Caco-2 (cell line): Measurements from ENCODE around the gene THRB. TPM values are rescaled to one million over a fixed set of nuclear protein-coding genes. Genes with fewer than 3 reads are reported as not detected.

ENCODE experiments used
- BruUV-seq: library from RNA; stranded (reverse); fragments of 400-500 nt; replicated peaks from 2 replicates; lab custom pipeline; 2021; lab: Mats Ljungman, UMichigan
- CTCF ChIA-PET: fragments of 300-600 bp; sonication (Branson Sonifier 250); formaldehyde crosslinking; loops from one replicate; lab custom pipeline; 2022; ENCODE audit warnings: antibody characterized with exemption; lab: Charles Lee
- POLR2A ChIA-PET: fragments of 300-600 bp; sonication (Branson Sonifier 250); formaldehyde crosslinking; loops from one replicate; lab custom pipeline; 2022; ENCODE audit warnings: antibody characterized with exemption; lab: Charles Lee
- DNase-seq, 2 experiments: peaks; one replicate each; pipeline versions ENCODE4 v3.0.0 to v3.0.0-alpha.2; 2020 to 2022
- H3K27me3 ChIP-seq: replicated peaks from 2 replicates; pipeline ENCODE4 v1.6.0; 2011; ENCODE audit warnings: low read length; ENCODE audit not compliant: control insufficient read depth, insufficient read depth
- H3K36me3 ChIP-seq: 2 replicates; pipeline ENCODE4 v1.5.1; 2011; ENCODE audit warnings: low read length; ENCODE audit not compliant: control insufficient read depth, insufficient read depth
- H3K4me1 ChIP-seq: fragments of 250-450 bp; sonication (Bioruptor Pico); 2 replicates; pipeline ENCODE4 v1.5.1; 2020; ENCODE audit warnings: mild to moderate bottlenecking
- H3K4me3 ChIP-seq: 2 replicates; pipeline ENCODE4 v1.5.1; 2011; ENCODE audit warnings: low read depth, mild to moderate bottlenecking, control low read depth, low read length
- H3K9me3 ChIP-seq: fragments of 250-450 bp; sonication (Bioruptor Pico); 2 replicates; pipeline ENCODE4 v1.5.1; 2020; ENCODE audit warnings: mild to moderate bottlenecking, moderate library complexity
- H3K27ac Mint-ChIP-seq: one replicate; pipeline ENCODE4 v1.8.0; 2022; ENCODE audit warnings: mixed read lengths; ENCODE audit not compliant: unreplicated experiment
- H3K27me3 Mint-ChIP-seq: one replicate; pipeline ENCODE4 v1.8.0; 2022; ENCODE audit warnings: mixed read lengths; ENCODE audit not compliant: insufficient read depth, unreplicated experiment
- H3K36me3 Mint-ChIP-seq: one replicate; pipeline ENCODE4 v1.8.0; 2022; ENCODE audit warnings: mild to moderate bottlenecking, mixed read lengths; ENCODE audit not compliant: insufficient read depth, unreplicated experiment
- H3K4me1 Mint-ChIP-seq: one replicate; pipeline ENCODE4 v1.8.0; 2022; ENCODE audit warnings: low read depth, mixed read lengths; ENCODE audit not compliant: unreplicated experiment
- H3K4me3 Mint-ChIP-seq: one replicate; pipeline ENCODE4 v1.8.0; 2022; ENCODE audit warnings: mild to moderate bottlenecking, moderate library complexity, mixed read lengths; ENCODE audit not compliant: unreplicated experiment
- H3K9me3 Mint-ChIP-seq: one replicate; pipeline ENCODE4 v1.8.0; 2022; ENCODE audit warnings: mixed read lengths; ENCODE audit not compliant: unreplicated experiment
- intact Hi-C: fragments of 100-400 bp; cut with micrococcal nuclease; formaldehyde crosslinking; loops from one replicate; pipeline ENCODE4 v1.10.0; 2022; ENCODE audit not compliant: unreplicated experiment
- total RNA-seq: library from RNA; stranded (reverse); gene quantifications from 2 replicates; pipeline ENCODE4 v1.2.3, GENCODE V29; 2022
- TF ChIP-seq, protein P1 (sequence below), 2 experiments: fragments of 200-600 bp in 1 of 2; IDR thresholded peaks; 1 replicate in 1 of 2; 2 replicates in 1 of 2; pipeline versions ENCODE4 v1.5.1 to v1.8.0; 2011 to 2022; ENCODE audit warnings: antibody characterized with exemption in 1 of 2, control low read depth in 1 of 2, inconsistent platforms in 1 of 2, low read depth in 1 of 2, low read length in 1 of 2, mild to moderate bottlenecking in 1 of 2, moderate library complexity in 1 of 2; ENCODE audit not compliant: insufficient read depth in 1 of 2, severe bottlenecking in 1 of 2, unreplicated experiment in 1 of 2

Gene THRB
- total RNA-seq, 1 experiment from 2014 or later: 19.4 TPM

GRCh38 chr3:24475925-24476324, 18.7 kb downstream of the THRB start:
- ChIA-PET CTCF (no interaction called here), POLR2A (no interaction called here)
- peaks cover 7% of the 10 kb centered on the region; the same call in 1 of the 2 replicates for H3K4me1 ChIP-seq
- 0 out of 2 replicates have a peak, but pooled peaks cover 2% of the 10 kb centered on the region for H3K36me3 ChIP-seq
- no peak for DNase-seq
- TF ChIP-seq, protein P1, sequence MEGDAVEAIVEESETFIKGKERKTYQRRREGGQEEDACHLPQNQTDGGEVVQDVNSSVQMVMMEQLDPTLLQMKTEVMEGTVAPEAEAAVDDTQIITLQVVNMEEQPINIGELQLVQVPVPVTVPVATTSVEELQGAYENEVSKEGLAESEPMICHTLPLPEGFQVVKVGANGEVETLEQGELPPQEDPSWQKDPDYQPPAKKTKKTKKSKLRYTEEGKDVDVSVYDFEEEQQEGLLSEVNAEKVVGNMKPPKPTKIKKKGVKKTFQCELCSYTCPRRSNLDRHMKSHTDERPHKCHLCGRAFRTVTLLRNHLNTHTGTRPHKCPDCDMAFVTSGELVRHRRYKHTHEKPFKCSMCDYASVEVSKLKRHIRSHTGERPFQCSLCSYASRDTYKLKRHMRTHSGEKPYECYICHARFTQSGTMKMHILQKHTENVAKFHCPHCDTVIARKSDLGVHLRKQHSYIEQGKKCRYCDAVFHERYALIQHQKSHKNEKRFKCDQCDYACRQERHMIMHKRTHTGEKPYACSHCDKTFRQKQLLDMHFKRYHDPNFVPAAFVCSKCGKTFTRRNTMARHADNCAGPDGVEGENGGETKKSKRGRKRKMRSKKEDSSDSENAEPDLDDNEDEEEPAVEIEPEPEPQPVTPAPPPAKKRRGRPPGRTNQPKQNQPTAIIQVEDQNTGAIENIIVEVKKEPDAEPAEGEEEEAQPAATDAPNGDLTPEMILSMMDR (IDR thresholded peaks at IDR 0.05; ENCODE audit: insufficient read depth in 1 of 2, low read depth in 1 of 2, low read length in 1 of 2, severe bottlenecking in 1 of 2, unreplicated experiment in 1 of 2): no peak
- no peaks in the 10 kb centered on the region for H3K27me3 Mint-ChIP-seq
- no peak overlapping the region for H3K4me3 Mint-ChIP-seq
- H3K36me3 Mint-ChIP-seq: no peaks in the 10 kb centered on the region
- no peak overlapping the region for H3K4me3 ChIP-seq
- no peaks in the 10 kb centered on the region for H3K27me3 ChIP-seq
- H3K9me3 Mint-ChIP-seq: peaks cover 9% of the 10 kb centered on the region
- no peaks in the 10 kb centered on the region for H3K9me3 ChIP-seq
- peaks cover 7% of the 10 kb centered on the region for H3K4me1 Mint-ChIP-seq
- intact Hi-C loops: no loop called here
- H3K27ac Mint-ChIP-seq: no peak overlapping the region
- no TSS peak for BruUV-seq

DNA sequence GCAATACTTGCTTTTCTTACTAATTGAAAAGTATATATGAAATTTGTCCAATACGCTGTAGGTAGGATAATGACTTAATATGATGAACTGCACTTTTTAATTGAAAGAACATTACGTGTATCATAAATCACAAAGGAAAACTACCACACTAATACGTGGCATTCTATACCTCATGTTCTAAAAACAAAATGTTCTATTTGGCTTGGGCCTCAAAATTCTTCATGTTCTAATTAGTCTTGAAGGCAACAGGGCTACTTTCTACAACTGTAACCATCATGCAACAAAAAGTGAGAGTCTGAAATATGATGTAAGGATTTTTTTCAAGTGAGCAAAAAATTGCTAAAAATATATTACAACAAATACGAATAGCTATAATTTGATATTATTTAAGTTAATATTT, 19.8 kb downstream of the THRB start:
- no peaks in the 10 kb centered on the region for H3K9me3 ChIP-seq
- Mint-ChIP-seq H3K27me3 (no peaks in the 10 kb centered on the region), H3K4me3 (no peak overlapping the region), H3K36me3 (no peaks in the 10 kb centered on the region), H3K4me1 (peaks cover 7% of the 10 kb centered on the region), H3K9me3 (peaks cover 9% of the 10 kb centered on the region), H3K27ac (no peak overlapping the region)
- H3K36me3 ChIP-seq: 0 out of 2 replicates have a peak, but pooled peaks cover 2% of the 10 kb centered on the region
- CTCF ChIA-PET: no interaction called here
- H3K27me3 ChIP-seq: no peaks in the 10 kb centered on the region
- intact Hi-C loops: no loop called here
- H3K4me3 ChIP-seq: no peak overlapping the region
- no peak for DNase-seq
- peaks cover 7% of the 10 kb centered on the region; the same call in 1 of the 2 replicates for H3K4me1 ChIP-seq
- POLR2A ChIA-PET: no interaction called here
- BruUV-seq: no TSS peak
- TF ChIP-seq, protein P1 (IDR thresholded peaks at IDR 0.05; ENCODE audit: insufficient read depth in 1 of 2, low read depth in 1 of 2, low read length in 1 of 2, severe bottlenecking in 1 of 2, unreplicated experiment in 1 of 2): no peak

DNA sequence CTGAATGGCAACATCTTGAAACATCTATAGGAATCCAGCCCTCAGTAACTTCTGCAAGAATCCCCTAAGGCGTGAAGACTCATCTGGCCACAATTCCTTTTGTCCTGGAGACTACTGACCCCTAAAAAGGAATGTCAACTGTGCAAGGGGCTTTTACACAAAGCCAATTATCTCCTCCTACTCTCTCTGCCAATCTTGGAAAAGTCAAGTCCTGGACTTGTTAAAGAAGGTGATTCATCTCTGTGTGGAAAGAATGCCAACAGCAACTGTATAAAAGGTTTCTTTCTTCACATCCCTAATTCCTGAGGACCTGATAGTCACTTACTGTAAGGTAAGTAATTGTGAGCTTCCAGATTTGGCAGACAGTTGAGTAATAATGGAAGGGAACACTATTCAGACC, 22.3 kb downstream of the THRB start:
- Mint-ChIP-seq H3K27ac (no peak overlapping the region), H3K4me3 (no peak overlapping the region), H3K27me3 (no peaks in the 10 kb centered on the region), H3K4me1 (no peaks in the 10 kb centered on the region), H3K36me3 (no peaks in the 10 kb centered on the region), H3K9me3 (no peaks in the 10 kb centered on the region)
- BruUV-seq: no TSS peak
- POLR2A ChIA-PET: no interaction called here
- no peaks in the 10 kb centered on the region for H3K9me3 ChIP-seq
- 0 out of 2 replicates have a peak, but pooled peaks cover 2% of the 10 kb centered on the region for H3K36me3 ChIP-seq
- no peak for DNase-seq
- TF ChIP-seq, protein P1 (IDR thresholded peaks at IDR 0.05; ENCODE audit: insufficient read depth in 1 of 2, low read depth in 1 of 2, low read length in 1 of 2, severe bottlenecking in 1 of 2, unreplicated experiment in 1 of 2): no peak
- H3K4me1 ChIP-seq: peaks cover 7% of the 10 kb centered on the region; the same call in 1 of the 2 replicates
- CTCF ChIA-PET: no interaction called here
- H3K27me3 ChIP-seq: no peaks in the 10 kb centered on the region
- H3K4me3 ChIP-seq: no peak overlapping the region
- intact Hi-C loops: loop anchor here (2.0 kb wide), 1 partner anchor 22 kb away; no protein-coding TSS in a partner anchor
